T-cell (primary cell): ENCODE results near the gene PRKCZ. TPM values are rescaled to one million over a fixed set of nuclear protein-coding genes. Genes with fewer than 3 reads are reported as not detected.

Experiments
- ATAC-seq, 4 experiments: fragments of 200-7000 bp in 3 of 4; fragments of 150-1000 bp in 1 of 4; cut with Tn5 transposase; replicated peaks in 1 of 4; 1 replicate in 3 of 4; 2 replicates in 1 of 4; pipeline ENCODE4 v1.10.0; 2021; ENCODE audit warnings: moderate library complexity in 3 of 4, mild to moderate bottlenecking in 2 of 4, moderate number of reproducible peaks in 1 of 4
- CTCF ChIA-PET, 2 donors: fragments of 300-600 bp; sonication (Branson Sonifier 250); formaldehyde crosslinking; loops; one replicate each; lab custom pipeline; 2022; ENCODE audit warnings: antibody characterized with exemption in 2 of 2; lab: Charles Lee
- POLR2A ChIA-PET, 2 donors: fragments of 300-600 bp; sonication (Branson Sonifier 250); formaldehyde crosslinking; loops; one replicate each; lab custom pipeline; 2022; ENCODE audit warnings: antibody characterized with exemption in 2 of 2; lab: Charles Lee
- DNase-seq, 35 experiments: peaks; one replicate each; pipeline versions ENCODE4 v3.0.0 to v3.0.0-alpha.2; 2013 to 2023
- H3K27ac ChIP-seq: one replicate; pipeline ENCODE4 v1.5.1; 2013; ENCODE audit warnings: low read length
- H3K27me3 ChIP-seq, 2 experiments: replicated peaks in 1 of 2; 1 replicate in 1 of 2; 2 replicates in 1 of 2; pipeline versions ENCODE4 v1.6.1 to v1.7.0; 2013; ENCODE audit warnings: low read length in 1 of 2, mixed read lengths in 1 of 2; ENCODE audit not compliant: control insufficient read depth in 2 of 2, insufficient read depth in 2 of 2; ENCODE audit errors: extremely low read depth in 1 of 2
- H3K36me3 ChIP-seq, 2 donors: 1 replicate in 1 of 2; 2 replicates in 1 of 2; pipeline versions ENCODE4 v1.6.1 to v1.7.0; 2013; ENCODE audit warnings: low read length in 1 of 2; ENCODE audit not compliant: control insufficient read depth in 2 of 2, insufficient read depth in 1 of 2; ENCODE audit errors: extremely low read depth in 1 of 2
- H3K4me1 ChIP-seq, 2 experiments: 1 replicate in 1 of 2; 2 replicates in 1 of 2; pipeline versions ENCODE4 v1.6.1 to v1.7.0; 2013; ENCODE audit warnings: low read length in 2 of 2, mixed read lengths in 1 of 2; ENCODE audit not compliant: insufficient read depth in 2 of 2, control insufficient read depth in 1 of 2; ENCODE audit errors: extremely low read depth in 1 of 2
- H3K4me3 ChIP-seq, 2 donors: 1 replicate in 1 of 2; 2 replicates in 1 of 2; pipeline versions ENCODE4 v1.5.1 to v1.7.0; 2013; ENCODE audit warnings: mild to moderate bottlenecking in 2 of 2, low read length in 1 of 2, moderate library complexity in 1 of 2; ENCODE audit not compliant: control insufficient read depth in 1 of 2; ENCODE audit errors: extremely low read depth in 1 of 2
- H3K9me3 ChIP-seq: 2 replicates; pipeline ENCODE4 v1.7.0; 2013
- H3K27ac Mint-ChIP-seq, 2 donors: one replicate each; pipeline ENCODE4 v1.8.0; 2020 to 2021; ENCODE audit warnings: mild to moderate bottlenecking in 2 of 2, mixed read lengths in 2 of 2
- H3K27me3 Mint-ChIP-seq, 2 donors: one replicate each; pipeline ENCODE4 v1.8.0; 2021 to 2022; ENCODE audit warnings: mixed read lengths in 2 of 2
- H3K36me3 Mint-ChIP-seq: one replicate; pipeline ENCODE4 v1.8.0; 2021; ENCODE audit warnings: mixed read lengths
- H3K4me1 Mint-ChIP-seq, 3 donors: one replicate each; pipeline ENCODE4 v1.8.0; 2020 to 2022; ENCODE audit warnings: mixed read lengths in 3 of 3, mild to moderate bottlenecking in 1 of 3
- H3K4me3 Mint-ChIP-seq, 3 donors: one replicate each; pipeline ENCODE4 v1.8.0; 2020 to 2022; ENCODE audit warnings: mild to moderate bottlenecking in 3 of 3, mixed read lengths in 3 of 3, moderate library complexity in 3 of 3
- H3K9me3 Mint-ChIP-seq, 3 donors: one replicate each; pipeline ENCODE4 v1.8.0; 2020 to 2022; ENCODE audit warnings: mixed read lengths in 3 of 3
- WGBS: methylation state at CpG from one replicate; pipeline ENCODE4 v1.1.5; 2013; ENCODE audit warnings: missing lambda C conversion rate; ENCODE audit not compliant: insufficient coverage; 5-methylcytosine and 5-hydroxymethylcytosine counted together
- total RNA-seq, 35 experiments: library from RNA in 6 of 35; stranded (reverse) in 6 of 35; fragments of 120-200 nt in 1 of 35; gene quantifications; one replicate each; pipeline versions ENCODE4 v1.2.1 to v1.2.4 and lab custom pipeline; 2013 to 2026

PRKCZ gene
- total RNA-seq, 5 donors from 2014 or later (not counting 1 experiment from before 2014, with no cell fraction given): 27.5 to 36.9 (median 31.0) TPM

GRCh38 chr1:2159124-2159523 lies 108.9 kb downstream of the PRKCZ start:
- peaks cover 44% of the 10 kb centered on the region for H3K36me3 Mint-ChIP-seq
- H3K27ac Mint-ChIP-seq: no peak overlapping the region
- CTCF ChIA-PET: no interaction called here
- H3K4me1 Mint-ChIP-seq: peaks cover 9 to 20% (median 10%) of the 10 kb centered on the region in 3 donors
- H3K9me3 ChIP-seq: no peaks in the 10 kb centered on the region
- H3K4me1 ChIP-seq: peaks cover 0 to 16% of the 10 kb centered on the region in 2 experiments
- peaks cover 0 to 11% of the 10 kb centered on the region in 2 donors for H3K36me3 ChIP-seq
- no peaks in the 10 kb centered on the region for H3K27me3 Mint-ChIP-seq
- H3K27ac ChIP-seq: no peak overlapping the region
- DNase-seq (no peak), ATAC-seq (no peak)
- POLR2A ChIA-PET: no interaction called here
- WGBS: 94% methylated on average over 15 of the region's 18 CpGs
- H3K27me3 ChIP-seq: no peaks in the 10 kb centered on the region
- H3K9me3 Mint-ChIP-seq: peaks cover 0 to 7% (median 0%) of the 10 kb centered on the region in 3 donors
- H3K4me3 Mint-ChIP-seq: no peak overlapping the region
- no peak overlapping the region for H3K4me3 ChIP-seq

GRCh38 chr1:2160451-2161300 lies 110.5 kb downstream of the PRKCZ start:
- peaks cover 0 to 11% of the 10 kb centered on the region in 2 donors for H3K36me3 ChIP-seq
- Mint-ChIP-seq H3K27me3 (no peaks in the 10 kb centered on the region), H3K4me1 (peaks cover 5 to 12% (median 10%) of the 10 kb centered on the region in 3 donors), H3K4me3 (no peak overlapping the region), H3K36me3 (peaks cover 45% of the 10 kb centered on the region), H3K27ac (no peak overlapping the region), H3K9me3 (no peaks in the 10 kb centered on the region)
- H3K27ac ChIP-seq: no peak overlapping the region
- ChIA-PET POLR2A (no interaction called here), CTCF (no interaction called here)
- H3K4me3 ChIP-seq: no peak overlapping the region
- 91% methylated on average over 32 of the region's 34 CpGs for WGBS
- no peaks in the 10 kb centered on the region for H3K27me3 ChIP-seq
- no peaks in the 10 kb centered on the region for H3K9me3 ChIP-seq
- peaks cover 0 to 16% of the 10 kb centered on the region in 2 experiments for H3K4me1 ChIP-seq
- ATAC-seq (no peak), DNase-seq (no peak)

- peaks cover 35% of the 10 kb centered on the region for H3K36me3 Mint-ChIP-seq
- peak in 2 of 35 experiments; percentile 18 to 28 for DNase-seq
- H3K27ac Mint-ChIP-seq: peak overlapping the region; percentile 34 to 65
- ChIA-PET POLR2A (no interaction called here), CTCF (no interaction called here)
- ATAC-seq: peak in 2 of 4 experiments; percentile 36 to 44
- Histone ChIP-seq H3K36me3 (peaks cover 0 to 4% of the 10 kb centered on the region in 2 donors), H3K4me1 (peaks cover 0 to 16% of the 10 kb centered on the region in 2 experiments), H3K9me3 (no peaks in the 10 kb centered on the region), H3K27me3 (no peaks in the 10 kb centered on the region), H3K27ac (no peak overlapping the region), H3K4me3 (no peak overlapping the region)
- no peak overlapping the region for H3K4me3 Mint-ChIP-seq
- no peaks in the 10 kb centered on the region for H3K9me3 Mint-ChIP-seq
- WGBS: 65% methylated on average over 4 of the region's 7 CpGs
- no peaks in the 10 kb centered on the region for H3K27me3 Mint-ChIP-seq
- peaks cover 5 to 12% (median 10%) of the 10 kb centered on the region in 3 donors for H3K4me1 Mint-ChIP-seq
Measured at GRCh38 chr1:2163205-2163604, 113.0 kb downstream of the PRKCZ start.

- H3K36me3 ChIP-seq: no peaks in the 10 kb centered on the region
- Mint-ChIP-seq H3K4me3 (no peak overlapping the region), H3K4me1 (peaks cover 5 to 10% (median 8%) of the 10 kb centered on the region in 3 donors), H3K36me3 (peaks cover 31% of the 10 kb centered on the region), H3K27ac (no peak overlapping the region), H3K9me3 (no peaks in the 10 kb centered on the region), H3K27me3 (no peaks in the 10 kb centered on the region)
- H3K4me3 ChIP-seq: no peak overlapping the region
- no peak overlapping the region for H3K27ac ChIP-seq
- ATAC-seq (no peak), DNase-seq (no peak)
- POLR2A ChIA-PET: no interaction called here
- 97% methylated on average over 14 of the region's 19 CpGs for WGBS
- CTCF ChIA-PET: no interaction called here
- no peaks in the 10 kb centered on the region for H3K27me3 ChIP-seq
- H3K9me3 ChIP-seq: no peaks in the 10 kb centered on the region
- peaks cover 0 to 11% of the 10 kb centered on the region in 2 experiments for H3K4me1 ChIP-seq
Measured at GRCh38 chr1:2165646-2166045, 115.4 kb downstream of the PRKCZ start.

GRCh38 chr1:2166254-2166653 lies 116.0 kb downstream of the PRKCZ start:
- Mint-ChIP-seq H3K27me3 (no peaks in the 10 kb centered on the region), H3K4me3 (no peak overlapping the region), H3K27ac (no peak overlapping the region), H3K4me1 (peaks cover 5 to 10% (median 8%) of the 10 kb centered on the region in 3 donors), H3K9me3 (no peaks in the 10 kb centered on the region), H3K36me3 (peaks cover 31% of the 10 kb centered on the region)
- Histone ChIP-seq H3K4me1 (peaks cover 0 to 10% of the 10 kb centered on the region in 2 experiments), H3K9me3 (no peaks in the 10 kb centered on the region), H3K4me3 (no peak overlapping the region), H3K27ac (no peak overlapping the region), H3K27me3 (no peaks in the 10 kb centered on the region), H3K36me3 (no peaks in the 10 kb centered on the region)
- ChIA-PET POLR2A (no interaction called here), CTCF (no interaction called here)
- ATAC-seq (no peak), DNase-seq (no peak)
- WGBS: 84% methylated on average over 12 of the region's 14 CpGs

GRCh38 chr1:2166695-2167094 lies 116.5 kb downstream of the PRKCZ start:
- no peaks in the 10 kb centered on the region for H3K9me3 Mint-ChIP-seq
- H3K4me1 Mint-ChIP-seq: peaks cover 5 to 10% (median 8%) of the 10 kb centered on the region in 3 donors
- no peak overlapping the region for H3K27ac ChIP-seq
- ChIA-PET POLR2A (no interaction called here), CTCF (no interaction called here)
- no peaks in the 10 kb centered on the region for H3K9me3 ChIP-seq
- no peaks in the 10 kb centered on the region for H3K27me3 Mint-ChIP-seq
- no peak overlapping the region for H3K27ac Mint-ChIP-seq
- no peak overlapping the region for H3K4me3 ChIP-seq
- H3K36me3 ChIP-seq: peaks cover 0 to 2% of the 10 kb centered on the region in 2 donors
- DNase-seq (no peak), ATAC-seq (no peak)
- H3K4me1 ChIP-seq: peaks cover 0 to 8% of the 10 kb centered on the region in 2 experiments
- WGBS: 96% methylated on average over 7 of the region's 10 CpGs
- H3K36me3 Mint-ChIP-seq: peaks cover 34% of the 10 kb centered on the region
- no peak overlapping the region for H3K4me3 Mint-ChIP-seq
- H3K27me3 ChIP-seq: no peaks in the 10 kb centered on the region
